ENCODE data around the gene WASHC2A. TPM values are rescaled to one million over a fixed set of nuclear protein-coding genes. Genes with fewer than 3 reads are reported as not detected.

Gene WASHC2A
- polyA plus RNA-seq, 2 donors: 10.9 to 12.9 TPM

Other genes with a start within 250 kb of the WASHC2A start
- 1 to 10 TPM; 3.1 to 7.6 TPM for gene PARG, start 125.9 kb upstream of the WASHC2A start, polyA plus RNA-seq
- gene TIMM23B, start 125.9 kb upstream of the WASHC2A start, polyA plus RNA-seq: 1 to 10 TPM; 6.1 to 7.2 TPM
- 10 to 100 TPM in 1 of 2 donors, 1 to 10 TPM in 1; 8.7 to 19.3 TPM for gene AGAP6, start 79.5 kb upstream of the WASHC2A start, polyA plus RNA-seq
- under 1 TPM; 0.18 to 0.20 TPM for gene ASAH2, start 183.6 kb downstream of the WASHC2A start, polyA plus RNA-seq

All from esophagus (tissue), 2 donors.